ENCODE data around the gene RSPH1.

- TF ChIP-seq POLR2A (IDR thresholded peaks at IDR 0.05) (no peak), EP300 (IDR thresholded peaks at IDR 0.05) (no peak), CTCF (IDR thresholded peaks at IDR 0.05) (no peak), POLR2AphosphoS5 (IDR thresholded peaks at IDR 0.05) (no peak)
Observed at GRCh38 chr21:42461185-42461520, 34.9 kb downstream of the RSPH1 start.

Data from gastroesophageal sphincter (tissue), 3 donors.